Choroid plexus epithelial cell (primary cell): ENCODE results near the gene CSRP2.

Experiments
- DNase-seq: peaks from one replicate; pipeline ENCODE4 v3.0.0-alpha.2; 2010; ENCODE audit warnings: low read depth
- H3K4me3 ChIP-seq: 2 replicates; pipeline ENCODE4 v1.5.1; 2011; ENCODE audit warnings: low read depth, mild to moderate bottlenecking, control low read depth, low read length, moderate library complexity
- CTCF ChIP-seq: conservative IDR thresholded peaks from 2 replicates; pipeline ENCODE4 v1.5.1; 2011; ENCODE audit warnings: low read depth, mild to moderate bottlenecking, control low read depth, inconsistent platforms, low read length, moderate library complexity

The CSRP2 gene

GRCh38 chr12:76880519-76881023 is 1.8 kb upstream of the CSRP2 start:
- TF ChIP-seq CTCF, result no peak
- DNase-seq, result no peak
- no peak overlapping the region for H3K4me3 ChIP-seq

- peak; percentile 50 for DNase-seq
- no peak for TF ChIP-seq CTCF
- peak overlapping the region; percentile 76 for H3K4me3 ChIP-seq
Observed at GRCh38 chr12:76879710-76880518, 1.1 kb upstream of the CSRP2 start.

- H3K4me3 ChIP-seq, result peak overlapping the region; percentile 76
- peak; percentile 20 for DNase-seq
Observed at GRCh38 chr12:76878099-76878898, 520 bp downstream of the CSRP2 start.

GRCh38 chr12:76876696-76877229 is 2.1 kb downstream of the CSRP2 start:
- no peak for DNase-seq
- TF ChIP-seq CTCF, result no peak
- no peak overlapping the region for H3K4me3 ChIP-seq

More at GRCh38 chr12:76878099-76878898, 520 bp downstream of the CSRP2 start:
- peak; percentile 20 for TF ChIP-seq CTCF

- no peak for DNase-seq
- TF ChIP-seq CTCF, result no peak
Observed at GRCh38 chr12:76874491-76875190, 4.2 kb downstream of the CSRP2 start.

GRCh38 chr12:76874027-76874426 is 4.8 kb downstream of the CSRP2 start:
- no peak for DNase-seq
- TF ChIP-seq CTCF, result no peak
- no peak overlapping the region for H3K4me3 ChIP-seq

More at GRCh38 chr12:76874491-76875190, 4.2 kb downstream of the CSRP2 start:
- H3K4me3 ChIP-seq, result no peak overlapping the region
